Activated naive CD4-positive, alpha-beta T cell treated with anti-CD3 and anti-CD28 coated beads, Interleukin-2, amount 10 ng/mL, durations not matched to agents 7 days and 5 days (primary cell): ENCODE results near the gene TTYH2.

ENCODE experiments used
- CTCF ChIA-PET: fragments of 350-600 bp; sonication (Branson Sonifier 250); formaldehyde crosslinking; loops from one replicate; lab custom pipeline; 2021; ENCODE audit warnings: antibody characterized with exemption; lab: Charles Lee
- DNase-seq: peaks from one replicate; pipeline ENCODE4 v3.0.0-alpha.2; 2020
- H3K27ac Mint-ChIP-seq: one replicate; pipeline ENCODE4 v1.8.0; 2021; ENCODE audit warnings: mild to moderate bottlenecking, moderate library complexity, mixed read lengths
- H3K27me3 Mint-ChIP-seq: one replicate; pipeline ENCODE4 v1.8.0; 2021; ENCODE audit warnings: mild to moderate bottlenecking, mixed read lengths
- H3K36me3 Mint-ChIP-seq: one replicate; pipeline ENCODE4 v1.8.0; 2021; ENCODE audit warnings: mixed read lengths
- H3K4me1 Mint-ChIP-seq: one replicate; pipeline ENCODE4 v1.8.0; 2021; ENCODE audit warnings: mixed read lengths
- H3K4me3 Mint-ChIP-seq: one replicate; pipeline ENCODE4 v1.8.0; 2021; ENCODE audit warnings: mild to moderate bottlenecking, moderate library complexity, mixed read lengths
- H3K9me3 Mint-ChIP-seq: one replicate; pipeline ENCODE4 v1.8.0; 2021; ENCODE audit warnings: mixed read lengths

The TTYH2 gene, protein sequence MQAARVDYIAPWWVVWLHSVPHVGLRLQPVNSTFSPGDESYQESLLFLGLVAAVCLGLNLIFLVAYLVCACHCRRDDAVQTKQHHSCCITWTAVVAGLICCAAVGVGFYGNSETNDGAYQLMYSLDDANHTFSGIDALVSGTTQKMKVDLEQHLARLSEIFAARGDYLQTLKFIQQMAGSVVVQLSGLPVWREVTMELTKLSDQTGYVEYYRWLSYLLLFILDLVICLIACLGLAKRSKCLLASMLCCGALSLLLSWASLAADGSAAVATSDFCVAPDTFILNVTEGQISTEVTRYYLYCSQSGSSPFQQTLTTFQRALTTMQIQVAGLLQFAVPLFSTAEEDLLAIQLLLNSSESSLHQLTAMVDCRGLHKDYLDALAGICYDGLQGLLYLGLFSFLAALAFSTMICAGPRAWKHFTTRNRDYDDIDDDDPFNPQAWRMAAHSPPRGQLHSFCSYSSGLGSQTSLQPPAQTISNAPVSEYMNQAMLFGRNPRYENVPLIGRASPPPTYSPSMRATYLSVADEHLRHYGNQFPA

DNA sequence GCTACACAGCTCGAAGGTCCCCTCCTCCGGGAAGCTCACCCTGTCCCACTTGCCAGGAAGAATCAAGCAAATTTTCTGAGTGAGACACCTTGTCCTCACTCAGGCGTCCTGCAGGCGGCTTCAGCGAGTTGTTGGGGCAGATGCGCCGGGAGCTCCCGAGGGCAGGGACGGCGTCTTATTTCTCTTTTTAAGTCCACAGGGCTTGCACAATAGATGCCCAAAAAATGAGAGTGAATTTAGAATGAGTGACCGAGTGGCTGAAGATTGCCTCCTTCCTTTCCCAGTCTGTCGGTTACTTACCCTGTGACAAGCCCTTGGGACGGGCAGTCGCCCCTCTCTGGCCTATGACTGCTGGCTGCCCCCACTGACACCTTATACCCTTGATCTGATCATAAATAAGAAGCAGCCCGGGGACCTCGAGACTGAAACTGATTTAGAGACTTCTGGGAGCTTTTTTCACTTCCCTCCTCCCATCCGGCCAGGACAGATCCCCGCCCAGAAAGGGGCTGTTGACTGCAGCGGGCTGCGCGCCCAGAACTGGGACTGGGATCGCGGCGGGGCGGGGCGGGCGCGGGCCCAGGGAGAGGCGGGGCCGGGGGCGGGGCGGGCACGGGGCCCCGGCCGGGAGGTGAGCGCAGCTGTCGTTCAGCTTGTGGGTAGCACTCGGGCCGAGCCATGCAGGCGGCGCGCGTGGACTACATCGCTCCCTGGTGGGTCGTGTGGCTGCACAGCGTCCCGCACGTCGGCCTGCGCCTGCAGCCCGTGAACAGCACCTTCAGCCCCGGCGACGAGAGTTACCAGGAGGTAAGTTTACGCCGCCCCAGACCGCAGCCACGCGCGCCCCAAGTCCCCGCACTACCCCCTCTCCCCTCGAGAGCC, at the start of gene TTYH2:
TTYH2 (plus strand) TSS at position 659 of the 879 bp plus-strand sequence; CDS start at position 676, 17 bp downstream.
- DNase-seq = peak; percentile 87
- CTCF ChIA-PET = interaction anchor here (0.7 to 1.4 kb wide), 7 partner anchors 9 to 148 kb away, joined by 3 to 16 read pairs (median 4); partner anchors contain the start of gene BTBD17
- Mint-ChIP-seq H3K9me3 (no peaks in the 10 kb centered on the region), H3K36me3 (peaks cover 39% of the 10 kb centered on the region), H3K4me1 (peaks cover 76% of the 10 kb centered on the region), H3K27me3 (peaks cover 38% of the 10 kb centered on the region), H3K27ac (peak within 1 kb of the TSS; percentile 87), H3K4me3 (peak within 1 kb of the TSS; percentile 82)

DNA sequence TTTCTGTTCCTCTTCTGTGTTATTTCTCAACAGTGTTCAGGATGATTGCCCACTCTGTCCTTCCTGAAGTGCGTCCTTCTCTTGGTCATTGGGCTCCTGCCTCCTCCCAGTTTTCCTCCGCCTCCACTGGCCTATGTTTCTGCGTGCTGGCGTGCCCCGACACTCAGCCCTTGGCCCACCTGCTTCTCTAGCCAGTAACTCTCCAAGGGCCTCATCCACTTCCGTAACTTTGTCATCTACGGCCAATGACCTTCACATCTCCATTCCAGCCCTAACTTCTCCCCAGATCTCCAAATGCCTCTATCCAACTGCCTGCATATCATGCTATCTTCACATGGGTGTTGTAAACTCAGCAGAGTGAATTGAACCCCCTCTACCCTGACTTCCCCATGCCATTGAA, 49.5 kb upstream of the TTYH2 start:
- Mint-ChIP-seq H3K36me3 (no peaks in the 10 kb centered on the region), H3K4me3 (no peak overlapping the region), H3K27ac (no peak overlapping the region), H3K9me3 (no peaks in the 10 kb centered on the region), H3K4me1 (no peaks in the 10 kb centered on the region), H3K27me3 (peaks cover 24% of the 10 kb centered on the region)
- DNase-seq = no peak
- CTCF ChIA-PET = no interaction called here

DNA sequence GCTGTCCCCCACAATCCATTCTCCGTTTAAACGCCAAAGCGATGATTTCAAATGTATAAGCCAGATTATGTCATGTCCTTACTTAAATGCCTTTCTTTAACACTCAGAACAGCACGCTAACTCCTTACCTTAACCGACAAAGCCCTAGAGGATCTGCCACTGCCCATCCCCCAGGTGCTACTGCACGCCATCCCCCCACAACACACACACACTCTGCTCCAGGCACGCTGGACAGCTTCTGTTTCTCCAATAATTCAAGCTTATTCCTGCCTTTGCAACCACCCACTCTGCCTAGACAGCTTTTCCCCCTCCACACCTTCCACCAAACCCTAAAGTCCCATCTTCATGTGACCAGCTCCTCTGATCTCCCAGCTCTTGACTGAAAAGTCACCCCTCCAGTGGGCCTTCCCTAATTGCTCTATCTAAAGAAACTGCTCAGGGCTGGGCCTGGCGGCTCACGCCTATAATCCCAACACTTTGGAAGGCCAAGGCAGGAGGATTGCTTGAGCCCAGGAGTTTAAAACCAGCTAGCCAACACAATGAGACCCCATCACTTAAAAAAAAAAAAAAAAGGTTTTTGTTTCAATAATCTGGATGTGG, 48.8 kb upstream of the TTYH2 start:
- CTCF ChIA-PET = no interaction called here
- no peaks in the 10 kb centered on the region for H3K4me1 Mint-ChIP-seq

GRCh38 chr17:74165797-74166365, 47.5 kb upstream of the TTYH2 start:
- H3K4me3 Mint-ChIP-seq = no peak overlapping the region
- DNase-seq = no peak
- H3K27me3 Mint-ChIP-seq = peaks cover 24% of the 10 kb centered on the region
- no peaks in the 10 kb centered on the region for H3K9me3 Mint-ChIP-seq
- no peaks in the 10 kb centered on the region for H3K36me3 Mint-ChIP-seq
- CTCF ChIA-PET = no interaction called here
- no peak overlapping the region for H3K27ac Mint-ChIP-seq
- no peaks in the 10 kb centered on the region for H3K4me1 Mint-ChIP-seq

More for the DNA sequence above, 48.8 kb upstream of the TTYH2 start:
- no peaks in the 10 kb centered on the region for H3K9me3 Mint-ChIP-seq
- H3K4me3 Mint-ChIP-seq = no peak overlapping the region
- no peak overlapping the region for H3K27ac Mint-ChIP-seq
- peaks cover 24% of the 10 kb centered on the region for H3K27me3 Mint-ChIP-seq
- H3K36me3 Mint-ChIP-seq = no peaks in the 10 kb centered on the region
- DNase-seq = no peak

GRCh38 chr17:74170924-74171323, 42.4 kb upstream of the TTYH2 start:
- no peak overlapping the region for H3K4me3 Mint-ChIP-seq
- CTCF ChIA-PET = no interaction called here
- H3K36me3 Mint-ChIP-seq = no peaks in the 10 kb centered on the region
- no peaks in the 10 kb centered on the region for H3K4me1 Mint-ChIP-seq
- no peaks in the 10 kb centered on the region for H3K9me3 Mint-ChIP-seq
- no peak overlapping the region for H3K27ac Mint-ChIP-seq
- H3K27me3 Mint-ChIP-seq = peaks cover 32% of the 10 kb centered on the region
- no peak for DNase-seq

GRCh38 chr17:74172700-74173099, 40.7 kb upstream of the TTYH2 start:
- Mint-ChIP-seq H3K9me3 (no peaks in the 10 kb centered on the region), H3K36me3 (no peaks in the 10 kb centered on the region), H3K27me3 (peaks cover 36% of the 10 kb centered on the region), H3K4me1 (no peaks in the 10 kb centered on the region), H3K4me3 (no peak overlapping the region), H3K27ac (no peak overlapping the region)
- CTCF ChIA-PET = interaction anchor here (1.5 kb wide), 1 partner anchor 10 kb away, joined by 4 read pairs; no protein-coding TSS in a partner anchor
- no peak for DNase-seq

DNA sequence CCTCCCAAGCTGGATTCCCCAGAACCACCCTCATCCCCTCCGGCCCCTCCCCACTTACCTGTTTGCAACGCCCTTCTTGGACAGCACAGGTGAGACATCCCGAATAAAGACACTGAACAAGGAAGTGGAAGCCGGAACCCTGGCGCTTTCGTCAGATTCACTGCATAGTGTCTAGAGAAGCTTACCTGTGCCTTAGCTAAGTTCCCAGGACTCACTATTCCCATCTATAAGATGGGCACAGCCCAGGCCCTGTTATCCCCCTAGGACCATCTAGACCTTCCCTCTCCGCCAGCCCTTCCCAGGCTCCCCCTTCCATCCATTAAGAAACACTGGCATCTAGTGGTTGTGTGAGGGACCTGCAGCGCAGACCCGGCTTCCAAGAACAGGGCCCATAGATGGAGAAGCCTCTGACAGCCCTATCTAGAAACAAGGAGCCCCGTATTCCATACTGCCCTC, 36.8 kb upstream of the TTYH2 start:
- CTCF ChIA-PET = interaction anchor here (0.9 to 2.0 kb wide), 3 partner anchors 12 to 222 kb away, joined by 4 read pairs; no protein-coding TSS in a partner anchor
- no peak overlapping the region for H3K4me3 Mint-ChIP-seq
- peaks cover 51% of the 10 kb centered on the region for H3K27me3 Mint-ChIP-seq

GRCh38 chr17:74177018-74177450, 36.3 kb upstream of the TTYH2 start:
- Mint-ChIP-seq H3K4me1 (no peaks in the 10 kb centered on the region), H3K4me3 (no peak overlapping the region), H3K27ac (no peak overlapping the region), H3K36me3 (no peaks in the 10 kb centered on the region), H3K27me3 (peaks cover 56% of the 10 kb centered on the region), H3K9me3 (no peaks in the 10 kb centered on the region)
- no peak for DNase-seq
- CTCF ChIA-PET = interaction anchor here (1.0 to 2.0 kb wide), 2 partner anchors 85 to 222 kb away, joined by 4 read pairs; no protein-coding TSS in a partner anchor

More for the DNA sequence above, 36.8 kb upstream of the TTYH2 start:
- no peak overlapping the region for H3K27ac Mint-ChIP-seq
- no peaks in the 10 kb centered on the region for H3K36me3 Mint-ChIP-seq
- DNase-seq = peak; percentile 65
- H3K4me1 Mint-ChIP-seq = no peaks in the 10 kb centered on the region
- no peaks in the 10 kb centered on the region for H3K9me3 Mint-ChIP-seq

DNA sequence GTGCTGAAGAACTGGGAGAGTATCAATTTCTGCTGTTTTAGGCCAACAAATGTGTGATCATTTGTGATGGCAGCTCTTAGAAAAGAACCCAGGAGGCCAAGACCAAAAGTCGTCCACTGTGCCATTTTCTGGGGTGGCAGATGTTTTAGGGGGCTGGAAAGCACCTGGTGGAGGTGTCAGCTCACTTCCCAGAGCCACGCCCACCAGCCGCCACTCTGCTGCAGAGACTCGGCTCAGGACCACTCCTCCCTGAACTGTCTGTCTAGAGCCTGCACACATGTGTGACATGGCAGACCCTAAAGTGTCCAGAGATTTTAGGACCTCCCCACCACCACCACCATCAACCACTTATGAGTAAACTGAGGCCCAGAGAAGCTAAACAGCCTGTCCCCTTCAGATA, 33.8 kb upstream of the TTYH2 start:
- Mint-ChIP-seq H3K27ac (no peak overlapping the region), H3K9me3 (no peaks in the 10 kb centered on the region), H3K4me3 (no peak overlapping the region), H3K4me1 (no peaks in the 10 kb centered on the region), H3K27me3 (peaks cover 48% of the 10 kb centered on the region), H3K36me3 (no peaks in the 10 kb centered on the region)
- DNase-seq = no peak
- CTCF ChIA-PET = no interaction called here

- H3K9me3 Mint-ChIP-seq = no peaks in the 10 kb centered on the region
- H3K36me3 Mint-ChIP-seq = no peaks in the 10 kb centered on the region
Observed at GRCh38 chr17:74180336-74180735, 33.0 kb upstream of the TTYH2 start.

GRCh38 chr17:74181341-74181740, 32.0 kb upstream of the TTYH2 start:
- Mint-ChIP-seq H3K27ac (no peak overlapping the region), H3K4me3 (no peak overlapping the region), H3K9me3 (no peaks in the 10 kb centered on the region), H3K27me3 (peaks cover 46% of the 10 kb centered on the region), H3K36me3 (no peaks in the 10 kb centered on the region), H3K4me1 (no peaks in the 10 kb centered on the region)
- no peak for DNase-seq
- CTCF ChIA-PET = interaction anchor here (1.7 kb wide), 1 partner anchor 18 kb away, joined by 10 read pairs; no protein-coding TSS in a partner anchor

More at GRCh38 chr17:74180336-74180735, 33.0 kb upstream of the TTYH2 start:
- Mint-ChIP-seq H3K27ac (no peak overlapping the region), H3K4me1 (no peaks in the 10 kb centered on the region), H3K27me3 (peaks cover 51% of the 10 kb centered on the region), H3K4me3 (no peak overlapping the region)
- DNase-seq = no peak
- CTCF ChIA-PET = no interaction called here

DNA sequence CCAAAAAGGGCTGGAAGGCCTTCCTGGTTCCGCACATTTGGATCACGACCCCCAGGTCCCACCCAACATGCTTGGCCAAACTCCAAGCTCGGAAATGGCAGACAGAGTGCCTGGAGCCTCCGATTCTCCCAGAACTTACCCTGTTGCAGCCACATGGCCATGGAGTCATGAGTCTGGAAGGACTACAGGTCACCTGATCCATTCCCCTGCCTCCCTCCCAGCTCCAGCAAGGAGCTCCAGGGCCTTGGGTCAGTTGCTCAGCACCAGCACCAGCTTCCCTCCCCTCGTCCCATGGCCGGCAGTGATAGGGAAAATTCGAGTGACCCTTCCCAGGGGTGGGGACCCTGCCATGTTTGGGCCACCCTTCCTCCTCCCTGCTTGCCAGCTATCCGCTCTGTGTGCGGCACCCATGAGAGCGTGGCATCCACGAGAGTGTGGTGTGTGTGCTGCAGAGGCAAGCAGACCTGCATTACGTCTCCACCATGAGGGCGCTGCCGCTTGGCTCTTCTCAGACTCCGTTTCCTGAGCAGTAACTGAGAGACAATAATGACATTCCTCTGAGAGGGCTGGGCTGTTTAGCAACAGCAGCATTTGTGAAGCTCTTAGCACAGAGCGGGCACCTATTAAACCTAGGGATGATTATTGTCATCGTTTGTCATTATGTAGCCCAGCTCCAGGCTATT, 31.2 kb upstream of the TTYH2 start:
- Mint-ChIP-seq H3K27ac (no peak overlapping the region), H3K4me3 (no peak overlapping the region), H3K9me3 (no peaks in the 10 kb centered on the region), H3K4me1 (no peaks in the 10 kb centered on the region), H3K27me3 (peaks cover 39% of the 10 kb centered on the region), H3K36me3 (no peaks in the 10 kb centered on the region)
- CTCF ChIA-PET = interaction anchor here (1.0 to 1.7 kb wide), 2 partner anchors 9 to 17 kb away, joined by 4 to 10 read pairs; no protein-coding TSS in a partner anchor
- DNase-seq = no peak

DNA sequence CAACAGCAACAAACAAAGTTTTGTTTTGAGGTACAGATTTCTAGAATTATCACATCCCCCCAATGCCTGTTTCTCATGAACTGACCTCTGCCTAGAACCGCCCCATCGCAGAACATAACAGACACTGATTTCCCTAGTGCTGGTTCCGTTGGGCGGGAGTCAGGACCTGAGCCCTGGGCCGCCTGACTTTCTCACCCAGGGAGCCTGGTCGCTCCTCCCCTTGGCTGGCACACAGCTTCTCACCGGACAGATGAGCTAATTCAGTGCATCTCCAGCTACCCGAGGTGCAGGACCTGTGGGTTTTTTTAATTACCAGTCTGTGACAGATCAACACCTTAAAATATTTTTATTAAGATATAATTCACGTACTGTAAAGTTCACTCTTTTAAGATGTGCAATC, 30.0 kb upstream of the TTYH2 start:
- H3K4me3 Mint-ChIP-seq = no peak overlapping the region
- H3K27me3 Mint-ChIP-seq = peaks cover 40% of the 10 kb centered on the region
- DNase-seq = no peak
- H3K9me3 Mint-ChIP-seq = no peaks in the 10 kb centered on the region
- H3K36me3 Mint-ChIP-seq = no peaks in the 10 kb centered on the region
- H3K27ac Mint-ChIP-seq = no peak overlapping the region
- CTCF ChIA-PET = no interaction called here
- H3K4me1 Mint-ChIP-seq = no peaks in the 10 kb centered on the region
